Measurements from ENCODE around the gene KANSL1.

DNA sequence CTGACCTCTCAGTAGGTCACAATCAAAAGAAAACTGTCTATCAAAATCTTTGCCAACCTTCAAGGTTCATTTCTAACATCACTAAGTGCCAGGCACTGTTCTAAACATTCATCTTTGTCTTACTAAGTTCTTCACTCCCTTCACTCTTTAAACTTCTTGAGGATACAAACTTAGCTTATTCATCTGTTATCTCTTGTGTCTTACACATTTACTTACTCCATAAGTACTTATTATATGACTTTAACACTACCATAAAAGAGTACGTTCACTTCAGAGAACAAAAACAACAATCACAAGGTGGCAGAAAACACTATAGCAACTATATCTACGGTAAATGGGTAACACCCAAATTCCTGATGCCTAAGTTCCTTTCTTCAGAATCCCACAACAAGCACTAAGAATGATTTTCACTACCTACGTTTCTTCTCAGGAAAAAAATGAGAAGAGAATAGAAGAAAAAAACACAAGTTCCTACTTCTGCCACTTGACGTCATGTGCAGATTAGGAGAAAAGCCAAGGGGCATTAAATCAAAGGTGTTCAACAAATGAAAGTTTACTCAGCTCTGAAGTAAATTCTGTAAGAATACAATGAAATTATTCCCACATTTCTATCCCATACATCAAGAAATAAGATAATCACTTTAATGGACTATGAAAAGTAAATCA is 29.2 kb downstream of the KANSL1 start:
- TF ChIP-seq, protein P1, sequence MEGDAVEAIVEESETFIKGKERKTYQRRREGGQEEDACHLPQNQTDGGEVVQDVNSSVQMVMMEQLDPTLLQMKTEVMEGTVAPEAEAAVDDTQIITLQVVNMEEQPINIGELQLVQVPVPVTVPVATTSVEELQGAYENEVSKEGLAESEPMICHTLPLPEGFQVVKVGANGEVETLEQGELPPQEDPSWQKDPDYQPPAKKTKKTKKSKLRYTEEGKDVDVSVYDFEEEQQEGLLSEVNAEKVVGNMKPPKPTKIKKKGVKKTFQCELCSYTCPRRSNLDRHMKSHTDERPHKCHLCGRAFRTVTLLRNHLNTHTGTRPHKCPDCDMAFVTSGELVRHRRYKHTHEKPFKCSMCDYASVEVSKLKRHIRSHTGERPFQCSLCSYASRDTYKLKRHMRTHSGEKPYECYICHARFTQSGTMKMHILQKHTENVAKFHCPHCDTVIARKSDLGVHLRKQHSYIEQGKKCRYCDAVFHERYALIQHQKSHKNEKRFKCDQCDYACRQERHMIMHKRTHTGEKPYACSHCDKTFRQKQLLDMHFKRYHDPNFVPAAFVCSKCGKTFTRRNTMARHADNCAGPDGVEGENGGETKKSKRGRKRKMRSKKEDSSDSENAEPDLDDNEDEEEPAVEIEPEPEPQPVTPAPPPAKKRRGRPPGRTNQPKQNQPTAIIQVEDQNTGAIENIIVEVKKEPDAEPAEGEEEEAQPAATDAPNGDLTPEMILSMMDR (IDR thresholded peaks at IDR 0.05; ENCODE audit: poor library complexity) = no peak
- no peak for TF ChIP-seq EZH2 (IDR thresholded peaks at IDR 0.05; ENCODE audit: borderline replicate concordance)

Measured in hepatocyte (in vitro differentiated cells).